HepG2 (cell line): Measurements from ENCODE around the gene JKAMP. TPM values are rescaled to one million over a fixed set of nuclear protein-coding genes. Genes with fewer than 3 reads are reported as not detected.

Experiments used
- ETV6 ChIP-seq: sonication (generic); formaldehyde crosslinking; conservative IDR thresholded peaks from 2 replicates; pipeline ENCODE4 v1.4.0; 2020; ENCODE audit warnings: missing genetic modification reagents
- GFI1 ChIP-seq: sonication (generic); formaldehyde crosslinking; IDR thresholded peaks from 2 replicates; pipeline ENCODE4 v1.5.0; 2020; ENCODE audit warnings: missing genetic modification reagents, mild to moderate bottlenecking, borderline replicate concordance
- HCFC1 ChIP-seq: fragments of 150-350 bp; IDR thresholded peaks from 2 replicates; pipeline ENCODE4 v1.6.1; 2014; ENCODE audit warnings: low read depth, low read length
- HHEX ChIP-seq: IDR thresholded peaks from 2 replicates; pipeline ENCODE4 v1.6.1; 2016; ENCODE audit warnings: control low read depth
- KLF9 ChIP-seq: IDR thresholded peaks from 2 replicates; pipeline ENCODE4 v1.6.1; 2016; ENCODE audit warnings: low read depth
- NRL ChIP-seq: sonication (generic); formaldehyde crosslinking; IDR thresholded peaks from 2 replicates; pipeline ENCODE4 v1.5.0; 2020; ENCODE audit warnings: missing genetic modification reagents, mild to moderate bottlenecking, moderate library complexity, borderline replicate concordance
- PHF8 ChIP-seq: sonication (generic); formaldehyde crosslinking; IDR thresholded peaks from 2 replicates; pipeline ENCODE4 v1.5.0; 2020; ENCODE audit warnings: missing genetic modification reagents
- REST ChIP-seq, 2 experiments: IDR thresholded peaks; 2 replicates each; pipeline ENCODE4 v1.6.1; 2011 to 2012; ENCODE audit warnings: low read length in 2 of 2, borderline replicate concordance in 1 of 2, low read depth in 1 of 2, mild to moderate bottlenecking in 1 of 2, moderate library complexity in 1 of 2
- SP2 ChIP-seq: sonication (generic); formaldehyde crosslinking; IDR thresholded peaks from 2 replicates; pipeline ENCODE4 v1.5.1; 2020; ENCODE audit warnings: mild to moderate bottlenecking, missing genetic modification reagents
- THRA ChIP-seq: sonication (generic); formaldehyde crosslinking; IDR thresholded peaks from 2 replicates; pipeline ENCODE4 v1.4.0; 2020; ENCODE audit warnings: missing genetic modification reagents, borderline replicate concordance
- ZBTB3 ChIP-seq: sonication (generic); formaldehyde crosslinking; IDR thresholded peaks from 2 replicates; pipeline ENCODE4 v1.4.0; 2020; ENCODE audit warnings: low read depth, mild to moderate bottlenecking, moderate library complexity, missing genetic modification reagents, borderline replicate concordance
- ZFP62 ChIP-seq: sonication (generic); formaldehyde crosslinking; IDR thresholded peaks from 2 replicates; pipeline ENCODE4 v1.4.0; 2020; ENCODE audit warnings: missing genetic modification reagents
- ZFY ChIP-seq: sonication (generic); formaldehyde crosslinking; IDR thresholded peaks from 2 replicates; pipeline ENCODE4 v1.4.0; 2020; ENCODE audit warnings: missing genetic modification reagents
- ZMAT3 ChIP-seq: sonication (generic); formaldehyde crosslinking; conservative IDR thresholded peaks from 2 replicates; pipeline ENCODE4 v1.7.0; 2021; ENCODE audit warnings: missing genetic modification reagents
- ZNF160 ChIP-seq: sonication (generic); formaldehyde crosslinking; IDR thresholded peaks from 2 replicates; pipeline ENCODE4 v1.8.0; 2022; ENCODE audit warnings: mild to moderate bottlenecking, inconsistent platforms, missing genetic modification reagents
- ZNF232 ChIP-seq: sonication (generic); formaldehyde crosslinking; IDR thresholded peaks from 2 replicates; pipeline ENCODE4 v1.4.0; 2020; ENCODE audit warnings: missing genetic modification reagents, borderline replicate concordance
- ZNF234 ChIP-seq: sonication (generic); formaldehyde crosslinking; conservative IDR thresholded peaks from 2 replicates; pipeline ENCODE4 v1.5.1; 2020; ENCODE audit warnings: mild to moderate bottlenecking, missing genetic modification reagents
- ZNF3 ChIP-seq: IDR thresholded peaks from 2 replicates; pipeline ENCODE4 v1.7.0; 2017; ENCODE audit warnings: inconsistent platforms
- ZNF605 ChIP-seq: sonication (generic); formaldehyde crosslinking; IDR thresholded peaks from 2 replicates; pipeline ENCODE4 v1.8.0; 2022; ENCODE audit warnings: mild to moderate bottlenecking, missing genetic modification reagents
- ZNF615 ChIP-seq: sonication (generic); formaldehyde crosslinking; IDR thresholded peaks from 2 replicates; pipeline ENCODE4 v1.5.0; 2020; ENCODE audit warnings: mild to moderate bottlenecking, missing genetic modification reagents, borderline replicate concordance
- ZNF788 ChIP-seq: sonication (generic); formaldehyde crosslinking; IDR thresholded peaks from 2 replicates; pipeline ENCODE4 v1.5.0; 2020; ENCODE audit warnings: mild to moderate bottlenecking, missing genetic modification reagents, borderline replicate concordance
- ZNF841 ChIP-seq: sonication (generic); formaldehyde crosslinking; IDR thresholded peaks from 2 replicates; pipeline ENCODE4 v1.8.1; 2023; ENCODE audit warnings: missing genetic modification reagents, borderline replicate concordance
- polyA plus RNA-seq, 8 experiments: library from polyadenylated mRNA; depleted of rRNA in 3 of 8; stranded (reverse) in 7 of 8; unstranded in 1 of 8; fragments of >200 nt; fragmentation: Illumina TruSeq in 4 of 8; extraction: Trizol in 4 of 8; gene quantifications; 2 replicates each; pipeline versions ENCODE4 v1.2.1 to v1.2.3, GENCODE V29; 2011 to 2016; ENCODE audit warnings: low read depth in 4 of 8, missing spikeins in 1 of 8, mixed read lengths in 1 of 8; ENCODE audit not compliant: insufficient read depth in 1 of 8
- total RNA-seq, 5 experiments: library from RNA; depleted of rRNA; stranded (reverse); fragments of >200 nt; fragmentation: Illumina TruSeq; extraction: Trizol; gene quantifications; 2 replicates each; pipeline ENCODE4 v1.2.3, GENCODE V29; 2016; ENCODE audit warnings: low read depth in 1 of 5
- TF ChIP-seq, protein P1 (sequence below): sonication (generic); formaldehyde crosslinking; conservative IDR thresholded peaks from 2 replicates; pipeline ENCODE4 v1.4.0; 2020; ENCODE audit warnings: missing genetic modification reagents

Gene JKAMP
- total and polyA plus RNA-seq, 2 of the 13 experiments (the other 11 are each of a cell fraction or from before 2014, with no cell fraction given) = 56.4 to 135 TPM

DNA sequence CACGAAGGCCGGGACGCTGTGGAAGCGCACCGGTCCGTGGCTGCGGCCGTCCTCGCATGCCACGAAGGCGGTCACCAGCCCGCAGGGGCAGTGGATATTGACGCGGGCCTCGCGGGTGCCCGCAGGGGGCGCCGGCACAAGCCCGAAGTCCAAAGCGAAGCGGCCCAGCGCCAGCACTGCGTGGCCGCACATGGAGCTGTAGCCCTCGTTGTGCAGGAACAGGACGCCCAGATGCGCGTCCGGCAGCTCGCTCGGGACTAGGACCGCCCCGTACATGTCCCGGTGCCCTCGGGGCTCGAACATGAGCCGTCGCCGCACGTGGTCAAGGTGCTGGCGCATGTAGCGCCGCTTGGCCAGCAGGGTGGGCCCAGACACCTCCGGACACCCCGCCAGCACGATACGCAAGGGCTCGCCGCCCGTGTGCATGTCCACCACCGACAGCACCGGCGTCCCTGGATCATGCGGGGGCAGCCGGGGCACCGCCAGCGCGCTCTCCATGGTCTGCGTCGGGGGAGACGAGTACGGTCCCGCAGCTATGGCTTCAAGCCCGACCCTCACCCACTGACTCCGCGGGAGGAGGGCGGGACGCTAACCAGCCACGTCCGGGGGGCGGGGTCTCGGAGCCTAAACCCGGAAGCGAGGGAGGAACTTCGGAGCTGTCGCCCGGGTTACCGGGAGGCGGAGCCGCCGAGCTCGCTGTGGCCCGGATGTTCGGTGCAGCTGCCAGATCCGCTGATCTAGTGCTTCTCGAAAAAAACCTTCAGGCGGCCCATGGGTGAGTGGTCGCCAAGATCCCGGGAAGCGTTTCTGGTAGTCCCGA, at the start of gene JKAMP, which contains the start of gene L3HYPDH (continued):
- TF ChIP-seq ZNF605 (CRISPR knock-in tag) (peak; percentile 99), ZFP62 (CRISPR knock-in tag) (no peak; the same call in 1 of the 2 replicates), ZNF160 (CRISPR knock-in tag) (peak; percentile 89), PHF8 (peak; percentile 99), ZMAT3 (CRISPR knock-in tag) (peak; percentile 99), REST (IDR thresholded peaks at IDR 0.05; ENCODE audit: borderline replicate concordance in 1 of 2, low read depth in 1 of 2, low read length in 2 of 2) (0 out of 4 replicates have a peak, but pooled peaks of 1 of the 2 experiments have one; percentile 28), HHEX (CRISPR knock-in tag) (no peak), THRA (CRISPR knock-in tag) (0 out of 2 replicates have a peak, but pooled peaks have one; percentile 19), ZBTB3 (CRISPR knock-in tag) (no peak), ZNF3 (CRISPR knock-in tag) (no peak), ETV6 (CRISPR knock-in tag) (peak; percentile 70), NRL (CRISPR knock-in tag) (peak; percentile 93), HCFC1 (no peak; the same call in 1 of the 2 replicates), ZNF232 (peak; percentile 98), ZNF788 (CRISPR knock-in tag) (peak; percentile 94; the same call in 1 of the 2 replicates), KLF9 (CRISPR knock-in tag) (0 out of 2 replicates have a peak, but pooled peaks have one; percentile 51), ZNF841 (CRISPR knock-in tag) (no peak), ZFY (CRISPR knock-in tag) (peak; percentile 98), SP2 (CRISPR knock-in tag) (peak; percentile 67; the same call in 1 of the 2 replicates), ZNF615 (CRISPR knock-in tag) (no peak; the same call in none of the 2 replicates), GFI1 (CRISPR knock-in tag) (peak; percentile 75; the same call in 1 of the 2 replicates), ZNF234 (CRISPR knock-in tag) (peak; percentile 96; the same call in 1 of the 2 replicates)
- TF ChIP-seq, protein P1, sequence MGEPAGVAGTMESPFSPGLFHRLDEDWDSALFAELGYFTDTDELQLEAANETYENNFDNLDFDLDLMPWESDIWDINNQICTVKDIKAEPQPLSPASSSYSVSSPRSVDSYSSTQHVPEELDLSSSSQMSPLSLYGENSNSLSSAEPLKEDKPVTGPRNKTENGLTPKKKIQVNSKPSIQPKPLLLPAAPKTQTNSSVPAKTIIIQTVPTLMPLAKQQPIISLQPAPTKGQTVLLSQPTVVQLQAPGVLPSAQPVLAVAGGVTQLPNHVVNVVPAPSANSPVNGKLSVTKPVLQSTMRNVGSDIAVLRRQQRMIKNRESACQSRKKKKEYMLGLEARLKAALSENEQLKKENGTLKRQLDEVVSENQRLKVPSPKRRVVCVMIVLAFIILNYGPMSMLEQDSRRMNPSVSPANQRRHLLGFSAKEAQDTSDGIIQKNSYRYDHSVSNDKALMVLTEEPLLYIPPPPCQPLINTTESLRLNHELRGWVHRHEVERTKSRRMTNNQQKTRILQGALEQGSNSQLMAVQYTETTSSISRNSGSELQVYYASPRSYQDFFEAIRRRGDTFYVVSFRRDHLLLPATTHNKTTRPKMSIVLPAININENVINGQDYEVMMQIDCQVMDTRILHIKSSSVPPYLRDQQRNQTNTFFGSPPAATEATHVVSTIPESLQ (CRISPR knock-in tag) = no peak; the same call in 1 of the 2 replicates
